Fibroblast of villous mesenchyme (primary cell): Measurements from ENCODE around the gene CPZ. TPM values are rescaled to one million over a fixed set of nuclear protein-coding genes. Genes with fewer than 3 reads are reported as not detected.

Experiments
- DNase-seq: peaks from one replicate; pipeline ENCODE4 v3.0.0-alpha.2; 2010; ENCODE audit warnings: low read depth
- H3K4me3 ChIP-seq: 2 replicates; pipeline ENCODE4 v1.5.1; 2011; ENCODE audit warnings: low read depth, mild to moderate bottlenecking, low read length
- CTCF ChIP-seq: IDR thresholded peaks from 2 replicates; pipeline ENCODE4 v1.5.1; 2012; ENCODE audit warnings: low read depth, mild to moderate bottlenecking, low read length; ENCODE audit not compliant: insufficient read depth
- total RNA-seq: library from RNA; depleted of rRNA; stranded (reverse); fragments of >200 nt; gene quantifications from 2 replicates; pipeline ENCODE4 v1.2.3, GENCODE V29; 2012

Gene CPZ
- total RNA-seq, 1 donor = 19.0 TPM

GRCh38 chr4:8599091-8599460 lies 6.5 kb downstream of the CPZ start:
- H3K4me3 ChIP-seq = no peak overlapping the region
- DNase-seq = no peak
- no peak for TF ChIP-seq CTCF

GRCh38 chr4:8599657-8600056 lies 7.1 kb downstream of the CPZ start:
- no peak overlapping the region for H3K4me3 ChIP-seq
- TF ChIP-seq CTCF = no peak
- DNase-seq = peak; percentile 62

- no peak for DNase-seq
- TF ChIP-seq CTCF = no peak
- no peak overlapping the region for H3K4me3 ChIP-seq
These were observed 7.7 kb downstream of the CPZ start for GRCh38 chr4:8600266-8600665.

GRCh38 chr4:8600686-8601085 lies 8.1 kb downstream of the CPZ start:
- DNase-seq = no peak
- no peak overlapping the region for H3K4me3 ChIP-seq
- no peak for TF ChIP-seq CTCF

- no peak for TF ChIP-seq CTCF
These were observed 8.5 kb downstream of the CPZ start for GRCh38 chr4:8601086-8601485.

GRCh38 chr4:8601556-8601955 lies 9.0 kb downstream of the CPZ start:
- no peak overlapping the region for H3K4me3 ChIP-seq
- no peak for TF ChIP-seq CTCF
- DNase-seq = no peak

More at GRCh38 chr4:8601086-8601485, 8.5 kb downstream of the CPZ start:
- no peak overlapping the region for H3K4me3 ChIP-seq
- no peak for DNase-seq

- no peak for DNase-seq
- H3K4me3 ChIP-seq = no peak overlapping the region
- no peak for TF ChIP-seq CTCF
These were observed 10.3 kb downstream of the CPZ start for GRCh38 chr4:8602686-8603430.
